SK-N-SH (cell line): ENCODE results near the gene RFTN1. TPM values are rescaled to one million over a fixed set of nuclear protein-coding genes. Genes with fewer than 3 reads are reported as not detected.

Source experiments
- CTCF ChIA-PET: fragments of 300-600, 350-600 bp; formaldehyde crosslinking; extraction: SDS; loops from one replicate; lab custom pipeline; 2021; lab: Yijun Ruan, JAX
- POLR2A ChIA-PET: fragments of 350-600 bp; sonication (Branson Sonifier 250); formaldehyde crosslinking; extraction: SDS; loops from one replicate; lab custom pipeline; 2020; ENCODE audit warnings: antibody characterized with exemption, inconsistent platforms; lab: Yijun Ruan, JAX
- DNase-seq: peaks from one replicate; pipeline ENCODE4 v3.0.0; 2012
- H2AFZ ChIP-seq: fragments of 200-600 bp; sonication (generic); 2 replicates; pipeline ENCODE4 v1.8.1; 2016; ENCODE audit warnings: antibody characterized with exemption, mild to moderate bottlenecking, low read depth
- H3F3A ChIP-seq: fragments of 200-600 bp; sonication (generic); replicated peaks from 2 replicates; pipeline ENCODE3; 2016; ENCODE audit warnings: antibody characterized with exemption, mild to moderate bottlenecking; ENCODE audit not compliant: insufficient read depth
- H3K27ac ChIP-seq, 2 experiments: fragments of 200-500 bp in 1 of 2; fragments of 200-600 bp in 1 of 2; sonication (Bioruptor generic) in 1 of 2; sonication (generic), shearing (Covaris generic) in 1 of 2; 2 replicates each; pipeline versions ENCODE4 v1.5.1 to v1.6.1; 2014 to 2016; ENCODE audit warnings: low read depth in 2 of 2, inconsistent platforms in 1 of 2, low read length in 1 of 2, mild to moderate bottlenecking in 1 of 2, mixed read lengths in 1 of 2
- H3K27me3 ChIP-seq: fragments of 200-600 bp; sonication (generic), shearing (Covaris generic); 2 replicates; pipeline ENCODE4 v1.6.1; 2016; ENCODE audit warnings: mixed run types; ENCODE audit not compliant: insufficient read depth
- H3K36me3 ChIP-seq, 2 experiments: fragments of 200-500 bp in 1 of 2; fragments of 200-600 bp in 1 of 2; sonication (Bioruptor generic) in 1 of 2; sonication (generic) in 1 of 2; replicated peaks in 1 of 2; 2 replicates each; pipeline versions ENCODE3 to v1.5.1; 2014 to 2016; ENCODE audit warnings: low read length in 1 of 2, mild to moderate bottlenecking in 1 of 2; ENCODE audit not compliant: insufficient read depth in 2 of 2, control insufficient read depth in 1 of 2
- H3K4me1 ChIP-seq, 2 experiments: fragments of 200-500 bp in 1 of 2; fragments of 200-600 bp in 1 of 2; sonication (Bioruptor generic) in 1 of 2; sonication (generic), shearing (Covaris generic) in 1 of 2; 2 replicates each; pipeline versions ENCODE4 v1.5.1 to v1.6.1; 2014 to 2016; ENCODE audit warnings: low read depth in 1 of 2, low read length in 1 of 2, mixed run types in 1 of 2; ENCODE audit not compliant: insufficient read depth in 2 of 2, control insufficient read depth in 1 of 2
- H3K4me2 ChIP-seq: fragments of 200-600 bp; sonication (generic), shearing (Covaris generic); 2 replicates; pipeline ENCODE4 v1.6.1; 2017; ENCODE audit warnings: mixed run types
- H3K4me3 ChIP-seq, 2 experiments: fragments of 200-500 bp in 1 of 2; fragments of 200-600 bp in 1 of 2; sonication (Bioruptor generic) in 1 of 2; sonication (generic), shearing (Covaris generic) in 1 of 2; 2 replicates each; pipeline versions ENCODE4 v1.5.1 to v1.8.1; 2014 to 2016; ENCODE audit warnings: low read depth in 2 of 2, inconsistent platforms in 1 of 2, low read length in 1 of 2, mild to moderate bottlenecking in 1 of 2, mixed read lengths in 1 of 2, moderate library complexity in 1 of 2
- H3K79me2 ChIP-seq: fragments of 200-600 bp; sonication (generic); 2 replicates; pipeline ENCODE4 v1.8.1; 2017; ENCODE audit warnings: mild to moderate bottlenecking; ENCODE audit not compliant: insufficient read depth
- H3K9ac ChIP-seq: fragments of 200-600 bp; sonication (generic); 2 replicates; pipeline ENCODE4 v1.6.1; 2017; ENCODE audit warnings: mixed run types
- H3K9me2 ChIP-seq: fragments of 200-600 bp; sonication (generic); 2 replicates; pipeline ENCODE4 v1.6.1; 2017; ENCODE audit warnings: mixed run types
- H3K9me3 ChIP-seq: fragments of 200-600 bp; sonication (generic); 2 replicates; pipeline ENCODE4 v1.6.1; 2017; ENCODE audit warnings: mixed run types, mild to moderate bottlenecking, moderate library complexity
- H4K20me1 ChIP-seq: fragments of 200-600 bp; sonication (generic); 2 replicates; pipeline ENCODE4 v1.6.1; 2017; ENCODE audit warnings: mild to moderate bottlenecking, mixed run types; ENCODE audit not compliant: insufficient read depth
- CHD2 ChIP-seq: fragments of 150-350 bp; IDR thresholded peaks from 2 replicates; pipeline ENCODE4 v1.6.1; 2018; ENCODE audit warnings: low read length; ENCODE audit not compliant: partially characterized antibody
- ELF1 ChIP-seq: IDR thresholded peaks from 2 replicates; pipeline ENCODE4 v1.4.0; 2012
- EP300 ChIP-seq, 2 experiments: IDR thresholded peaks; 2 replicates each; pipeline versions ENCODE4 v1.4.0 to v1.6.1; 2012; ENCODE audit warnings: borderline replicate concordance in 1 of 2, low read depth in 1 of 2, low read length in 1 of 2
- EZH2phosphoT487 ChIP-seq: fragments of 200-600 bp; sonication (generic); IDR thresholded peaks from 2 replicates; pipeline ENCODE4 v1.6.1; 2017; ENCODE audit warnings: low read depth, mixed run types, mild to moderate bottlenecking, antibody characterized with exemption, moderate library complexity, borderline replicate concordance
- FOXJ3 ChIP-seq: sonication (generic); formaldehyde crosslinking; IDR thresholded peaks from 2 replicates; pipeline ENCODE4 v1.5.1; 2020; ENCODE audit warnings: mild to moderate bottlenecking, missing genetic modification reagents
- GABPA ChIP-seq: IDR thresholded peaks from 2 replicates; pipeline ENCODE4 v1.4.0; 2012; ENCODE audit warnings: low read depth, mild to moderate bottlenecking
- JUND ChIP-seq: IDR thresholded peaks from 2 replicates; pipeline ENCODE4 v1.4.0; 2012
- MXI1 ChIP-seq: IDR thresholded peaks from 2 replicates; pipeline ENCODE4 v1.6.1; 2012; ENCODE audit warnings: mild to moderate bottlenecking, low read depth, low read length, improper control_type of control experiment
- NRF1 ChIP-seq: IDR thresholded peaks from 2 replicates; pipeline ENCODE4 v1.6.1; 2012; ENCODE audit warnings: low read depth, mild to moderate bottlenecking, low read length
- POLR2AphosphoS5 ChIP-seq: IDR thresholded peaks from 2 replicates; pipeline ENCODE4 v1.6.1; 2012; ENCODE audit warnings: low read depth, low read length
- RAD21 ChIP-seq: IDR thresholded peaks from 2 replicates; pipeline ENCODE4 v1.6.1; 2012; ENCODE audit warnings: mild to moderate bottlenecking, low read length
- RFX5 ChIP-seq: IDR thresholded peaks from 2 replicates; pipeline ENCODE4 v1.6.1; 2012; ENCODE audit warnings: mild to moderate bottlenecking, improper control_type of control experiment, low read length
- RXRA ChIP-seq: IDR thresholded peaks from 2 replicates; pipeline ENCODE4 v1.4.0; 2012; ENCODE audit warnings: low read depth, mild to moderate bottlenecking, borderline replicate concordance
- SIN3A ChIP-seq: IDR thresholded peaks from 2 replicates; pipeline ENCODE4 v1.6.1; 2012; ENCODE audit warnings: low read depth, mild to moderate bottlenecking, low read length, moderate library complexity, borderline replicate concordance
- SMC3 ChIP-seq: IDR thresholded peaks from 2 replicates; pipeline ENCODE4 v1.6.1; 2012; ENCODE audit warnings: low read depth, low read length, improper control_type of control experiment
- TCF12 ChIP-seq: IDR thresholded peaks from 2 replicates; pipeline ENCODE4 v1.4.0; 2012
- TEAD4 ChIP-seq: IDR thresholded peaks from 2 replicates; pipeline ENCODE4 v1.4.0; 2012; ENCODE audit warnings: mild to moderate bottlenecking, borderline replicate concordance; ENCODE audit not compliant: insufficient read depth
- WGBS: methylation state at CpG from one replicate; pipeline ENCODE4 v1.1.6; 2017; ENCODE audit warnings: low lambda C conversion rate; 5-methylcytosine and 5-hydroxymethylcytosine counted together
- polyA plus RNA-seq, 3 experiments: library from polyadenylated mRNA; depleted of rRNA; stranded (reverse); fragments of >200 nt; gene quantifications; 2 replicates each; pipeline ENCODE4 v1.2.3, GENCODE V29; 2012
- TF ChIP-seq, protein P1 (sequence below): fragments of 150-350 bp; IDR thresholded peaks from 2 replicates; pipeline ENCODE4 v1.6.1; 2017; ENCODE audit warnings: antibody characterized with exemption, low read length, low read depth, borderline replicate concordance
- TF ChIP-seq, protein P2 (sequence below): IDR thresholded peaks from 2 replicates; pipeline ENCODE4 v1.4.0; 2012; ENCODE audit warnings: low read depth
- TF ChIP-seq, protein P3 (sequence below): IDR thresholded peaks from 2 replicates; pipeline ENCODE4; 2012
- TF ChIP-seq, protein P4 (sequence below): IDR thresholded peaks from 2 replicates; pipeline ENCODE4 v1.6.1; 2012; ENCODE audit warnings: mild to moderate bottlenecking, low read depth, low read length, moderate library complexity
- TF ChIP-seq, protein P5 (sequence below): IDR thresholded peaks from 2 replicates; pipeline ENCODE4 v1.4.0; 2012; ENCODE audit warnings: low read depth, borderline replicate concordance

RFTN1 gene
- polyA plus RNA-seq, 1 of the 3 experiments (the other 2 are of a cell fraction): 21.2 TPM

DNA sequence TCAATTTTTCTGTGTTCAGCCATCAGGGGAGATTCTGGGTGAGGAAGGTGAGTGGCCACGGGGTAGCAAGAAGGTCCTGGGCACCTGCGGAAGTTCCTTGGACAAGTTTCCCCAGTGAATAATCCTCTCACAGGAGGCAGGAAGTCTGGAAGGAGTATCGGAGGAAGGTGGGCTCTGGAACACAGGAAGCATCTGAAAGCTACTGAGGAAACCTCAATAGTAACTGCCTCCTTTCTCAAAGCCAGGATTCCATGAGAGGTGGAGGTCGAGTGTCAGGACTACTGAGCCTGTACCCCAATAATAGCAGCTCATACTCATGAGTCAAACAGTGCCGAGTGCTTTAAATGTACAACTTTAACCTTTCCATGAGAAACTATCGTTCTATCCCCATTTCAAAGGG is 137.6 kb downstream of the RFTN1 start (continued):
- TF ChIP-seq RAD21: no peak
- TF ChIP-seq NRF1: no peak
- no peak for TF ChIP-seq GABPA

DNA sequence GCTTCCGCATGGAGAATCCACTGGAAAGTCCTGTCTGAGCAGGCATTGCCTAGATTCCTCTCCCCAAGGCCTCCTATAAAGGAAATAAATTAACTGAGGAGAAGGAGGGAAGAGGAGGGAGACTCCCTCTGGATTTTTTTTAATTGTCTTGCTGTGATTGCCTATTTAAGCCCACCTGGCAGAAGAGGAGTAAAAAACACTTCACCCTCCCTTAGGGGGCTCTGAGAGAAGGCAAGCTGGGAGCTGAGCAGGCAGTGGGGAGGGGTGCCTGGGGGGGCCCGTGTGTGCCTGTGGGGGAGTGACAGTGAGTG is 138.6 kb downstream of the RFTN1 start:
- Histone ChIP-seq H3K9ac (no peak overlapping the region), H3F3A (no peaks in the 10 kb centered on the region), H4K20me1 (no peaks in the 10 kb centered on the region), H3K27me3 (no peaks in the 10 kb centered on the region), H3K79me2 (no peaks in the 10 kb centered on the region), H3K9me3 (no peaks in the 10 kb centered on the region), H2AFZ (no peak overlapping the region), H3K27ac (no peak overlapping the region; a peak in 1 of 4 replicates), H3K4me3 (no peak overlapping the region), H3K4me2 (no peak overlapping the region), H3K36me3 (peaks cover 13 to 24% of the 10 kb centered on the region in 2 experiments)
- no peak for DNase-seq
- WGBS: 65% methylated on average over 2 of the region's 2 CpGs
- ChIA-PET POLR2A (no interaction called here), CTCF (interaction anchor here (0.9 kb wide), 1 partner anchor 10 kb away, joined by 4 read pairs; no protein-coding TSS in a partner anchor)
- TF ChIP-seq TEAD4 (no peak), ELF1 (no peak), RFX5 (no peak), MXI1 (no peak), RXRA (no peak), EZH2phosphoT487 (no peak), POLR2AphosphoS5 (no peak), CHD2 (no peak), SMC3 (no peak), NRF1 (no peak), FOXJ3 (CRISPR knock-in tag) (no peak), SIN3A (no peak), TCF12 (no peak), EP300 (IDR thresholded peaks at IDR 0.05; ENCODE audit: borderline replicate concordance in 1 of 2, low read depth in 1 of 2, low read length in 1 of 2) (no peak), JUND (no peak)
- TF ChIP-seq, protein P1, sequence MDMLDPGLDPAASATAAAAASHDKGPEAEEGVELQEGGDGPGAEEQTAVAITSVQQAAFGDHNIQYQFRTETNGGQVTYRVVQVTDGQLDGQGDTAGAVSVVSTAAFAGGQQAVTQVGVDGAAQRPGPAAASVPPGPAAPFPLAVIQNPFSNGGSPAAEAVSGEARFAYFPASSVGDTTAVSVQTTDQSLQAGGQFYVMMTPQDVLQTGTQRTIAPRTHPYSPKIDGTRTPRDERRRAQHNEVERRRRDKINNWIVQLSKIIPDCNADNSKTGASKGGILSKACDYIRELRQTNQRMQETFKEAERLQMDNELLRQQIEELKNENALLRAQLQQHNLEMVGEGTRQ: no peak
- TF ChIP-seq, protein P2, sequence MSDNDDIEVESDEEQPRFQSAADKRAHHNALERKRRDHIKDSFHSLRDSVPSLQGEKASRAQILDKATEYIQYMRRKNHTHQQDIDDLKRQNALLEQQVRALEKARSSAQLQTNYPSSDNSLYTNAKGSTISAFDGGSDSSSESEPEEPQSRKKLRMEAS: no peak
- TF ChIP-seq, protein P3, sequence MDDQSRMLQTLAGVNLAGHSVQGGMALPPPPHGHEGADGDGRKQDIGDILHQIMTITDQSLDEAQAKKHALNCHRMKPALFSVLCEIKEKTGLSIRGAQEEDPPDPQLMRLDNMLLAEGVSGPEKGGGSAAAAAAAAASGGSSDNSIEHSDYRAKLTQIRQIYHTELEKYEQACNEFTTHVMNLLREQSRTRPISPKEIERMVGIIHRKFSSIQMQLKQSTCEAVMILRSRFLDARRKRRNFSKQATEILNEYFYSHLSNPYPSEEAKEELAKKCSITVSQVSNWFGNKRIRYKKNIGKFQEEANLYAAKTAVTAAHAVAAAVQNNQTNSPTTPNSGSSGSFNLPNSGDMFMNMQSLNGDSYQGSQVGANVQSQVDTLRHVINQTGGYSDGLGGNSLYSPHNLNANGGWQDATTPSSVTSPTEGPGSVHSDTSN: no peak
- TF ChIP-seq, protein P4, sequence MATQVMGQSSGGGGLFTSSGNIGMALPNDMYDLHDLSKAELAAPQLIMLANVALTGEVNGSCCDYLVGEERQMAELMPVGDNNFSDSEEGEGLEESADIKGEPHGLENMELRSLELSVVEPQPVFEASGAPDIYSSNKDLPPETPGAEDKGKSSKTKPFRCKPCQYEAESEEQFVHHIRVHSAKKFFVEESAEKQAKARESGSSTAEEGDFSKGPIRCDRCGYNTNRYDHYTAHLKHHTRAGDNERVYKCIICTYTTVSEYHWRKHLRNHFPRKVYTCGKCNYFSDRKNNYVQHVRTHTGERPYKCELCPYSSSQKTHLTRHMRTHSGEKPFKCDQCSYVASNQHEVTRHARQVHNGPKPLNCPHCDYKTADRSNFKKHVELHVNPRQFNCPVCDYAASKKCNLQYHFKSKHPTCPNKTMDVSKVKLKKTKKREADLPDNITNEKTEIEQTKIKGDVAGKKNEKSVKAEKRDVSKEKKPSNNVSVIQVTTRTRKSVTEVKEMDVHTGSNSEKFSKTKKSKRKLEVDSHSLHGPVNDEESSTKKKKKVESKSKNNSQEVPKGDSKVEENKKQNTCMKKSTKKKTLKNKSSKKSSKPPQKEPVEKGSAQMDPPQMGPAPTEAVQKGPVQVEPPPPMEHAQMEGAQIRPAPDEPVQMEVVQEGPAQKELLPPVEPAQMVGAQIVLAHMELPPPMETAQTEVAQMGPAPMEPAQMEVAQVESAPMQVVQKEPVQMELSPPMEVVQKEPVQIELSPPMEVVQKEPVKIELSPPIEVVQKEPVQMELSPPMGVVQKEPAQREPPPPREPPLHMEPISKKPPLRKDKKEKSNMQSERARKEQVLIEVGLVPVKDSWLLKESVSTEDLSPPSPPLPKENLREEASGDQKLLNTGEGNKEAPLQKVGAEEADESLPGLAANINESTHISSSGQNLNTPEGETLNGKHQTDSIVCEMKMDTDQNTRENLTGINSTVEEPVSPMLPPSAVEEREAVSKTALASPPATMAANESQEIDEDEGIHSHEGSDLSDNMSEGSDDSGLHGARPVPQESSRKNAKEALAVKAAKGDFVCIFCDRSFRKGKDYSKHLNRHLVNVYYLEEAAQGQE: no peak
- TF ChIP-seq, protein P5, sequence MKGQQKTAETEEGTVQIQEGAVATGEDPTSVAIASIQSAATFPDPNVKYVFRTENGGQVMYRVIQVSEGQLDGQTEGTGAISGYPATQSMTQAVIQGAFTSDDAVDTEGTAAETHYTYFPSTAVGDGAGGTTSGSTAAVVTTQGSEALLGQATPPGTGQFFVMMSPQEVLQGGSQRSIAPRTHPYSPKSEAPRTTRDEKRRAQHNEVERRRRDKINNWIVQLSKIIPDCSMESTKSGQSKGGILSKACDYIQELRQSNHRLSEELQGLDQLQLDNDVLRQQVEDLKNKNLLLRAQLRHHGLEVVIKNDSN: no peak
- TF ChIP-seq, all 33 proteins: peak for 0
- Histone ChIP-seq H3K9me2 (no peaks in the 10 kb centered on the region), H3K4me1 (peaks cover 0 to 9% of the 10 kb centered on the region in 2 experiments; a peak in 1 of 4 replicates)
